HCT116 (cell line): ENCODE data around the gene DLX5. TPM values are rescaled to one million over a fixed set of nuclear protein-coding genes. Genes with fewer than 3 reads are reported as not detected.

Source experiments
- ATAC-seq: fragments of 200-7000 bp; cut with Tn5 transposase; 2 replicates; pipeline ENCODE4 v1.9.1; 2020; ENCODE audit warnings: mild to moderate bottlenecking, moderate library complexity
- BruUV-seq: library from RNA; stranded (reverse); fragments of 400-500 nt; replicated peaks from 2 replicates; lab custom pipeline; 2021; lab: Mats Ljungman, UMichigan
- CTCF ChIA-PET: fragments of 300-600 bp; sonication (Branson Sonifier 250); formaldehyde crosslinking; loops from one replicate; lab custom pipeline; 2021; ENCODE audit warnings: antibody characterized with exemption; lab: Charles Lee
- POLR2A ChIA-PET: fragments of 300-600, 350-600 bp; sonication (Branson Sonifier 250); formaldehyde crosslinking; loops from one replicate; lab custom pipeline; 2021; ENCODE audit warnings: antibody characterized with exemption; lab: Charles Lee
- RAD21 ChIA-PET, 2 experiments: fragments of 300-600 bp; sonication (Branson Sonifier 250); formaldehyde crosslinking; loops; one replicate each; lab custom pipeline; 2023; ENCODE audit warnings: low total read pairs in 2 of 2; ENCODE audit not compliant: uncharacterized antibody in 2 of 2, unreplicated experiment in 2 of 2, low non-redundant PET in 1 of 2; lab: Charles Lee
- DNase-seq: peaks from one replicate; pipeline ENCODE4 v3.0.0-alpha.2; 2010; ENCODE audit warnings: low read depth, low spot score
- H2AFZ ChIP-seq: fragments of 200-600 bp; shearing (Covaris generic), sonication (generic); 2 replicates; pipeline ENCODE4 v1.6.1; 2017; ENCODE audit warnings: low read depth, mixed run types, mixed read lengths, antibody characterized with exemption, low read length; ENCODE audit not compliant: poor library complexity, severe bottlenecking
- H3K27ac ChIP-seq: 2 replicates; pipeline ENCODE4 v1.5.1; 2012; ENCODE audit warnings: low read depth, low read length
- H3K27me3 ChIP-seq: fragments of 200-600 bp; sonication (generic); 2 replicates; pipeline ENCODE4 v1.6.1; 2016; ENCODE audit warnings: mixed run types, low read length, mixed read lengths; ENCODE audit not compliant: insufficient read depth
- H3K36me3 ChIP-seq, 2 experiments: fragments of 200-500 bp in 1 of 2; fragments of 200-600 bp in 1 of 2; sonication (Bioruptor generic) in 1 of 2; sonication (generic) in 1 of 2; 2 replicates each; pipeline versions ENCODE4 v1.5.1 to v1.6.1; 2014 to 2016; ENCODE audit warnings: low read length in 2 of 2, inconsistent platforms in 1 of 2, mixed read lengths in 1 of 2, mixed run types in 1 of 2; ENCODE audit not compliant: insufficient read depth in 2 of 2, control insufficient read depth in 1 of 2
- H3K4me1 ChIP-seq, 2 experiments: fragments of 200-600 bp in 1 of 2; sonication (generic) in 1 of 2; 2 replicates each; pipeline versions ENCODE4 v1.5.1 to v1.6.1; 2012 to 2017; ENCODE audit warnings: low read length in 2 of 2, inconsistent platforms in 1 of 2, mild to moderate bottlenecking in 1 of 2, mixed read lengths in 1 of 2, mixed run types in 1 of 2, moderate library complexity in 1 of 2; ENCODE audit not compliant: insufficient read depth in 2 of 2, control insufficient read depth in 1 of 2
- H3K4me2 ChIP-seq: fragments of 200-600 bp; sonication (generic); 2 replicates; pipeline ENCODE4 v1.6.1; 2017; ENCODE audit warnings: mixed run types, low read length, mixed read lengths
- H3K4me3 ChIP-seq, 2 experiments: fragments of 200-600 bp in 1 of 2; sonication (generic) in 1 of 2; replicated peaks in 1 of 2; 2 replicates each; pipeline ENCODE4 v1.5.1; 2011 to 2016; ENCODE audit warnings: low read length in 2 of 2, control low read depth in 1 of 2, low read depth in 1 of 2, mild to moderate bottlenecking in 1 of 2, mixed read lengths in 1 of 2, mixed run types in 1 of 2
- H3K79me2 ChIP-seq: fragments of 200-600 bp; sonication (generic); 2 replicates; pipeline ENCODE4 v1.6.1; 2017; ENCODE audit warnings: mild to moderate bottlenecking, mixed run types, low read length, moderate library complexity, mixed read lengths; ENCODE audit not compliant: insufficient read depth
- H3K9ac ChIP-seq: fragments of 200-600 bp; sonication (generic); 2 replicates; pipeline ENCODE4 v1.6.1; 2016; ENCODE audit warnings: low read length, mixed read lengths
- H3K9me2 ChIP-seq: fragments of 200-600 bp; sonication (generic), shearing (Covaris generic); 2 replicates; pipeline ENCODE4 v1.6.1; 2017; ENCODE audit warnings: mixed run types, mild to moderate bottlenecking, moderate library complexity; ENCODE audit not compliant: insufficient read depth
- H3K9me3 ChIP-seq, 2 experiments: fragments of 200-500 bp in 1 of 2; fragments of 200-600 bp in 1 of 2; sonication (Bioruptor generic) in 1 of 2; sonication (generic) in 1 of 2; 2 replicates each; pipeline ENCODE4 v1.6.1; 2014 to 2017; ENCODE audit warnings: low read length in 2 of 2, mixed read lengths in 2 of 2, inconsistent platforms in 1 of 2, low read depth in 1 of 2, mild to moderate bottlenecking in 1 of 2, mixed run types in 1 of 2, moderate library complexity in 1 of 2; ENCODE audit not compliant: control insufficient read depth in 1 of 2, insufficient read depth in 1 of 2
- H4K20me1 ChIP-seq: fragments of 200-600 bp; sonication (generic), shearing (Covaris generic); 2 replicates; pipeline ENCODE4 v1.6.1; 2017; ENCODE audit warnings: mixed run types, mild to moderate bottlenecking, moderate library complexity; ENCODE audit not compliant: insufficient read depth
- ELF1 ChIP-seq: IDR thresholded peaks from 2 replicates; pipeline ENCODE4 v1.6.1; 2012; ENCODE audit warnings: low read depth, borderline replicate concordance
- EZH2 ChIP-seq: fragments of 200-600 bp; sonication (generic); IDR thresholded peaks from 2 replicates; pipeline ENCODE4 v1.6.1; 2017; ENCODE audit warnings: antibody characterized with exemption, mixed run types
- EZH2phosphoT487 ChIP-seq: fragments of 200-600 bp; IDR thresholded peaks from 2 replicates; pipeline ENCODE4 v1.6.1; 2018; ENCODE audit warnings: antibody characterized with exemption, borderline replicate concordance
- FOSL1 ChIP-seq: IDR thresholded peaks from 2 replicates; pipeline ENCODE4 v1.6.1; 2012; ENCODE audit warnings: low read depth
- JUND ChIP-seq: IDR thresholded peaks from 2 replicates; pipeline ENCODE4 v1.6.1; 2012
- POLR2A ChIP-seq: IDR thresholded peaks from 2 replicates; pipeline ENCODE4 v1.7.0; 2011; ENCODE audit warnings: borderline replicate concordance; ENCODE audit not compliant: insufficient read depth, insufficient read length; ENCODE audit errors: extremely low read depth
- POLR2AphosphoS5 ChIP-seq: IDR thresholded peaks from 2 replicates; pipeline ENCODE4 v1.6.1; 2011; ENCODE audit warnings: mild to moderate bottlenecking, low read depth, low read length, moderate library complexity
- RAD21 ChIP-seq: IDR thresholded peaks from 2 replicates; pipeline ENCODE4 v1.6.1; 2012; ENCODE audit warnings: low read depth, mild to moderate bottlenecking
- SIN3A ChIP-seq: IDR thresholded peaks from 2 replicates; pipeline ENCODE4 v1.6.1; 2012; ENCODE audit warnings: low read depth
- SRF ChIP-seq: IDR thresholded peaks from 2 replicates; pipeline ENCODE4 v1.6.1; 2012; ENCODE audit warnings: low read depth
- TCF7L2 ChIP-seq: IDR thresholded peaks from 2 replicates; pipeline ENCODE4 v1.7.0; 2011; ENCODE audit warnings: borderline replicate concordance, inconsistent platforms; ENCODE audit not compliant: insufficient read depth, insufficient read length; ENCODE audit errors: extremely low read depth
- YY1 ChIP-seq: IDR thresholded peaks from 2 replicates; pipeline ENCODE4 v1.6.1; 2011; ENCODE audit warnings: low read length, low read depth, moderate library complexity, mild to moderate bottlenecking; ENCODE audit not compliant: insufficient replicate concordance; ENCODE audit errors: extremely low read depth
- ZFX ChIP-seq: fragments of 450-650 bp; IDR thresholded peaks from 2 replicates; pipeline ENCODE4 v1.6.1; 2017
- ZNF274 ChIP-seq: fragments of 200-500 bp; sonication (Bioruptor generic); IDR thresholded peaks from 2 replicates; pipeline ENCODE4 v1.6.1; 2014; ENCODE audit warnings: mild to moderate bottlenecking, low read depth, low read length, inconsistent platforms
- intact Hi-C: fragments of 100-400 bp; cut with micrococcal nuclease; formaldehyde crosslinking; loops from 2 replicates; pipeline ENCODE4 v1.10.0; 2022
- total RNA-seq: library from RNA; stranded (reverse); gene quantifications from one replicate; pipeline ENCODE4 v1.2.1, GENCODE V29; 2021; ENCODE audit not compliant: unreplicated experiment
- TF ChIP-seq, protein P1 (sequence below): IDR thresholded peaks from 2 replicates; pipeline ENCODE4 v1.6.1; 2011; ENCODE audit warnings: mild to moderate bottlenecking, low read length, moderate library complexity; ENCODE audit not compliant: insufficient replicate concordance; ENCODE audit errors: extremely low read depth
- TF ChIP-seq, protein P2 (sequence below): IDR thresholded peaks from 2 replicates; pipeline ENCODE4 v1.6.1; 2012

The DLX5 gene
- total RNA-seq, 1 experiment from 2014 or later = not detected

DNA sequence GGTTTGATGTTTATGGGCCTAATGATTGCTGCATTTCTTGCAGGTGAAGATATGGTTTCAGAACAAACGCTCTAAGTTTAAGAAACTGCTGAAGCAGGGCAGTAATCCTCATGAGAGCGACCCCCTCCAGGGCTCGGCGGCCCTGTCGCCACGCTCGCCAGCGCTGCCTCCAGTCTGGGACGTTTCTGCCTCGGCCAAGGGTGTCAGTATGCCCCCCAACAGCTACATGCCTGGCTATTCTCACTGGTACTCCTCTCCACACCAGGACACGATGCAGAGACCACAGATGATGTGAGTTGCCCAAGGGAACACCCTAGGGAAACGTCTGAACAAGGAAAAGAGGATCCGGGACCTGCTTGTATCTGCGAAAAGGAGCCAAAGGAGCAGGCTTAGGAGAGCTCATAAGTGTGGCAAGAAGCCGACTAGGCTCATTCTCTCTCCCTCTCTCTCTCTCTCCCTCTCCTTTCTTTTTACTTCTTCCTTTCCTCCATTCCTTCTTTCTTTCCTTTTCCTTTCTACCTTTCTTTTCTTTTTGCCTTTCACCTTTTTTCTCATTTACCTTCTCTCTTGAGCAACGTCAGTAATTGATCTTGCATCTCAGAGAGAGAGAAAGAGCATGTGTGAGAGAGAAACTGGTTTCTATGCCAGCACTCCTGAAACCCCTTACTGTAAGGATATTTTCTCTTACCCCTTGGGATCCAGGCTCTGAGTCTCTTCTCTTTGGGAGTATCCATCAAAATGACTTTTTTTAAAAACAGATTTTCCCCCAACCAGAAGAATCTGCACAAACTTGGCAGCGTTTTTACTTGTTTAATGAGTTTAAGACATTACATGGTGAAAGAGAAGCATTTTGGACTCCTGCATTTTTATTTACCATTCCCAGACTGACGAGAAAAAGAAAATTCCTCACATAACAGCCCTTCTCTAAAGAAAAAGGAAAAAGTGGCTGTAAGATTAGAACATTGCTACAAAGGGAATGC is 14.6 kb downstream of the DLX5 start:
- Histone ChIP-seq H3K4me1 (no peaks in the 10 kb centered on the region), H3K27me3 (peaks cover 56% of the 10 kb centered on the region), H3K36me3 (no peaks in the 10 kb centered on the region), H4K20me1 (no peaks in the 10 kb centered on the region), H2AFZ (no peak overlapping the region), H3K9me3 (no peaks in the 10 kb centered on the region), H3K4me2 (no peak overlapping the region), H3K4me3 (no peak overlapping the region), H3K9ac (no peak overlapping the region), H3K27ac (no peak overlapping the region), H3K9me2 (no peaks in the 10 kb centered on the region), H3K79me2 (no peaks in the 10 kb centered on the region)
- no peak for TF ChIP-seq JUND
- TF ChIP-seq, protein P1, sequence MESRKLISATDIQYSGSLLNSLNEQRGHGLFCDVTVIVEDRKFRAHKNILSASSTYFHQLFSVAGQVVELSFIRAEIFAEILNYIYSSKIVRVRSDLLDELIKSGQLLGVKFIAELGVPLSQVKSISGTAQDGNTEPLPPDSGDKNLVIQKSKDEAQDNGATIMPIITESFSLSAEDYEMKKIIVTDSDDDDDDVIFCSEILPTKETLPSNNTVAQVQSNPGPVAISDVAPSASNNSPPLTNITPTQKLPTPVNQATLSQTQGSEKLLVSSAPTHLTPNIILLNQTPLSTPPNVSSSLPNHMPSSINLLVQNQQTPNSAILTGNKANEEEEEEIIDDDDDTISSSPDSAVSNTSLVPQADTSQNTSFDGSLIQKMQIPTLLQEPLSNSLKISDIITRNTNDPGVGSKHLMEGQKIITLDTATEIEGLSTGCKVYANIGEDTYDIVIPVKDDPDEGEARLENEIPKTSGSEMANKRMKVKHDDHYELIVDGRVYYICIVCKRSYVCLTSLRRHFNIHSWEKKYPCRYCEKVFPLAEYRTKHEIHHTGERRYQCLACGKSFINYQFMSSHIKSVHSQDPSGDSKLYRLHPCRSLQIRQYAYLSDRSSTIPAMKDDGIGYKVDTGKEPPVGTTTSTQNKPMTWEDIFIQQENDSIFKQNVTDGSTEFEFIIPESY = no peak
- DNase-seq (no peak), ATAC-seq (no peak)
- ChIA-PET CTCF (no interaction called here), POLR2A (no interaction called here), RAD21 (no interaction called here)
- intact Hi-C loops = no loop called here
- no TSS peak for BruUV-seq

GRCh38 chr7:97008275-97008917 is 16.2 kb downstream of the DLX5 start:
- Histone ChIP-seq H3K27me3 (peaks cover 43% of the 10 kb centered on the region), H3K4me2 (no peak overlapping the region)

More at GRCh38 chr7:97008275-97008917, 16.2 kb downstream of the DLX5 start:
- DNase-seq = no peak
- H4K20me1 ChIP-seq = no peaks in the 10 kb centered on the region
- CTCF ChIA-PET = no interaction called here
- intact Hi-C loops = no loop called here
- H3K79me2 ChIP-seq = no peaks in the 10 kb centered on the region
- no peaks in the 10 kb centered on the region for H3K36me3 ChIP-seq
- H3K4me3 ChIP-seq = no peak overlapping the region
- no TSS peak for BruUV-seq
- POLR2A ChIA-PET = no interaction called here
- H3K27ac ChIP-seq = no peak overlapping the region
- H3K9ac ChIP-seq = no peak overlapping the region
- no peaks in the 10 kb centered on the region for H3K9me3 ChIP-seq
- H3K4me1 ChIP-seq = no peaks in the 10 kb centered on the region
- TF ChIP-seq POLR2AphosphoS5 (no peak), ZFX (no peak), EZH2phosphoT487 (no peak), ZNF274 (no peak), SIN3A (no peak), SRF (no peak), RAD21 (no peak), ELF1 (no peak), POLR2A (no peak), TCF7L2 (no peak), JUND (no peak), EZH2 (no peak), YY1 (no peak), FOSL1 (no peak)
- TF ChIP-seq, protein P2, sequence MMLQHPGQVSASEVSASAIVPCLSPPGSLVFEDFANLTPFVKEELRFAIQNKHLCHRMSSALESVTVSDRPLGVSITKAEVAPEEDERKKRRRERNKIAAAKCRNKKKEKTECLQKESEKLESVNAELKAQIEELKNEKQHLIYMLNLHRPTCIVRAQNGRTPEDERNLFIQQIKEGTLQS = no peak
- RAD21 ChIA-PET = no interaction called here
- H2AFZ ChIP-seq = no peak overlapping the region
- H3K9me2 ChIP-seq = no peaks in the 10 kb centered on the region
- no peak for ATAC-seq
